CD4-positive, alpha-beta T cell (primary cell): Measurements from ENCODE around the gene IFT81. TPM values are rescaled to one million over a fixed set of nuclear protein-coding genes. Genes with fewer than 3 reads are reported as not detected.

Experiments
- ATAC-seq: fragments of 200-7000 bp; cut with Tn5 transposase; one replicate; pipeline ENCODE4 v1.10.0; 2022; ENCODE audit warnings: mild to moderate bottlenecking; ENCODE audit not compliant: poor library complexity
- CTCF ChIA-PET: fragments of 350-600 bp; sonication (Branson Sonifier 250); formaldehyde crosslinking; loops from one replicate; lab custom pipeline; 2021; ENCODE audit warnings: antibody characterized with exemption, inconsistent platforms; lab: Charles Lee
- POLR2A ChIA-PET: fragments of 350-600 bp; sonication (Branson Sonifier 250); formaldehyde crosslinking; loops from one replicate; lab custom pipeline; 2021; ENCODE audit warnings: antibody characterized with exemption, inconsistent platforms; lab: Charles Lee
- DNase-seq, 14 experiments: peaks; one replicate each; pipeline ENCODE4 v3.0.0-alpha.2; 2013 to 2020; ENCODE audit warnings: mixed read lengths in 2 of 14
- H3K27ac ChIP-seq, 2 donors: one replicate each; pipeline versions ENCODE4 v1.5.1 to v1.7.0; 2013; ENCODE audit warnings: low read length in 2 of 2, low read depth in 1 of 2, mild to moderate bottlenecking in 1 of 2
- H3K27me3 ChIP-seq, 2 experiments: 1 replicate in 1 of 2; 2 replicates in 1 of 2; pipeline versions ENCODE4 v1.6.1 to v1.7.0; 2013; ENCODE audit warnings: low read length in 2 of 2, control low read depth in 1 of 2, mild to moderate bottlenecking in 1 of 2, moderate library complexity in 1 of 2; ENCODE audit not compliant: insufficient read depth in 2 of 2, control insufficient read depth in 1 of 2
- H3K36me3 ChIP-seq: one replicate; pipeline ENCODE4 v1.6.1; 2013; ENCODE audit warnings: low read length, control low read depth; ENCODE audit not compliant: insufficient read depth
- H3K4me1 ChIP-seq: one replicate; pipeline ENCODE4 v1.6.1; 2013; ENCODE audit warnings: low read length, control low read depth; ENCODE audit not compliant: insufficient read depth
- H3K4me3 ChIP-seq: one replicate; pipeline ENCODE4 v1.5.1; 2013; ENCODE audit warnings: mild to moderate bottlenecking, low read length, moderate library complexity
- H3K9me3 ChIP-seq, 2 experiments: 1 replicate in 1 of 2; 2 replicates in 1 of 2; pipeline versions ENCODE4 v1.6.1 to v1.7.0; 2013; ENCODE audit warnings: low read length in 2 of 2, mild to moderate bottlenecking in 2 of 2, control low read depth in 1 of 2, moderate library complexity in 1 of 2; ENCODE audit not compliant: control insufficient read depth in 1 of 2, insufficient read depth in 1 of 2
- H3K27ac Mint-ChIP-seq: one replicate; pipeline ENCODE4 v1.8.0; 2020; ENCODE audit warnings: mixed read lengths
- H3K27me3 Mint-ChIP-seq: one replicate; pipeline ENCODE4 v1.8.0; 2021; ENCODE audit warnings: mixed read lengths
- H3K36me3 Mint-ChIP-seq: one replicate; pipeline ENCODE4 v1.8.0; 2021; ENCODE audit warnings: low read depth, mixed read lengths
- H3K4me1 Mint-ChIP-seq: one replicate; pipeline ENCODE4 v1.8.0; 2021; ENCODE audit warnings: low read depth, mixed read lengths
- H3K4me3 Mint-ChIP-seq: one replicate; pipeline ENCODE4 v1.8.0; 2020; ENCODE audit warnings: mild to moderate bottlenecking, mixed read lengths
- H3K9me3 Mint-ChIP-seq: one replicate; pipeline ENCODE4 v1.8.0; 2020; ENCODE audit warnings: mixed read lengths
- CTCF ChIP-seq: fragments of 200-600 bp; IDR thresholded peaks from one replicate; pipeline ENCODE4 v1.8.0; 2022; ENCODE audit warnings: antibody characterized with exemption, mild to moderate bottlenecking
- intact Hi-C, 2 experiments: fragments of 100-400 bp; cut with DNase I in 1 of 2; cut with micrococcal nuclease in 1 of 2; formaldehyde crosslinking; loops; one replicate each; pipeline versions ENCODE4 v1.15.1 to v1.9.0; 2023 to 2025; cut with DNase I, micrococcal nuclease
- total RNA-seq, 174 experiments: library from RNA in 2 of 174; stranded (reverse) in 2 of 174; gene quantifications; one replicate each; pipeline ENCODE4 v1.2.3 and lab custom pipeline; 2021 to 2026

Gene IFT81
- total RNA-seq, 2 experiments from 2014 or later = 0.41 to 1.1 TPM

GRCh38 chr12:110247340-110248095 is 123.4 kb downstream of the IFT81 start:
- Mint-ChIP-seq H3K36me3 (no peaks in the 10 kb centered on the region), H3K27me3 (no peaks in the 10 kb centered on the region), H3K9me3 (no peaks in the 10 kb centered on the region), H3K4me3 (no peak overlapping the region), H3K27ac (no peak overlapping the region), H3K4me1 (no peaks in the 10 kb centered on the region)
- CTCF ChIA-PET = no interaction called here
- no peaks in the 10 kb centered on the region for H3K36me3 ChIP-seq
- H3K27ac ChIP-seq = no peak overlapping the region
- ATAC-seq (no peak), DNase-seq (no peak)
- POLR2A ChIA-PET = no interaction called here
- intact Hi-C loops = no loop called here
- no peak overlapping the region for H3K4me3 ChIP-seq
- no peaks in the 10 kb centered on the region for H3K27me3 ChIP-seq
- H3K4me1 ChIP-seq = no peaks in the 10 kb centered on the region
- no peaks in the 10 kb centered on the region for H3K9me3 ChIP-seq
- TF ChIP-seq CTCF = no peak

- DNase-seq (no peak), ATAC-seq (no peak)
- Histone ChIP-seq H3K4me1 (no peaks in the 10 kb centered on the region), H3K27ac (no peak overlapping the region), H3K9me3 (no peaks in the 10 kb centered on the region), H3K4me3 (no peak overlapping the region), H3K27me3 (no peaks in the 10 kb centered on the region), H3K36me3 (no peaks in the 10 kb centered on the region)
- no peaks in the 10 kb centered on the region for H3K36me3 Mint-ChIP-seq
- intact Hi-C loops = no loop called here
- ChIA-PET CTCF (no interaction called here), POLR2A (no interaction called here)
- no peak overlapping the region for H3K4me3 Mint-ChIP-seq
- no peaks in the 10 kb centered on the region for H3K27me3 Mint-ChIP-seq
- no peaks in the 10 kb centered on the region for H3K9me3 Mint-ChIP-seq
- H3K4me1 Mint-ChIP-seq = no peaks in the 10 kb centered on the region
- TF ChIP-seq CTCF = no peak
- H3K27ac Mint-ChIP-seq = no peak overlapping the region
Measured at GRCh38 chr12:110248096-110248447, 123.9 kb downstream of the IFT81 start.

GRCh38 chr12:110249105-110249504 is 124.9 kb downstream of the IFT81 start:
- ChIA-PET POLR2A (no interaction called here), CTCF (interaction anchor here (1.2 kb wide), 1 partner anchor 149 kb away, joined by 4 read pairs; no protein-coding TSS in a partner anchor)
- H3K27me3 Mint-ChIP-seq = no peaks in the 10 kb centered on the region
- H3K36me3 ChIP-seq = no peaks in the 10 kb centered on the region
- H3K4me1 Mint-ChIP-seq = no peaks in the 10 kb centered on the region
- intact Hi-C loops = no loop called here
- H3K4me3 ChIP-seq = no peak overlapping the region
- H3K27me3 ChIP-seq = no peaks in the 10 kb centered on the region
- TF ChIP-seq CTCF = no peak
- H3K36me3 Mint-ChIP-seq = no peaks in the 10 kb centered on the region
- H3K4me1 ChIP-seq = no peaks in the 10 kb centered on the region
- no peaks in the 10 kb centered on the region for H3K9me3 Mint-ChIP-seq
- no peaks in the 10 kb centered on the region for H3K9me3 ChIP-seq
- DNase-seq (no peak), ATAC-seq (no peak)
- H3K27ac Mint-ChIP-seq = no peak overlapping the region
- H3K27ac ChIP-seq = no peak overlapping the region
- H3K4me3 Mint-ChIP-seq = no peak overlapping the region
